Hepatocyte (in vitro differentiated cells): ENCODE results near the gene IMMP2L.

Experiments
- CTCF ChIP-seq: fragments of 200-600 bp; sonication (generic); IDR thresholded peaks from 2 replicates; pipeline ENCODE4 v1.5.1; 2016; ENCODE audit warnings: antibody characterized with exemption, mild to moderate bottlenecking; ENCODE audit not compliant: poor library complexity
- EZH2phosphoT487 ChIP-seq: fragments of 200-600 bp; sonication (generic); IDR thresholded peaks from one replicate; pipeline ENCODE4 v1.6.1; 2018; ENCODE audit warnings: antibody characterized with exemption, mild to moderate bottlenecking, low read depth, moderate library complexity; ENCODE audit not compliant: unreplicated experiment, severe bottlenecking

- TF ChIP-seq CTCF = no peak
- TF ChIP-seq EZH2phosphoT487 = no peak
These were observed 1.3 kb downstream of the IMMP2L start for GRCh38 chr7:111560773-111561653.
